KG1 (cell line): ENCODE data around the gene BOLL.
A peak's percentile ranks its signal among the peaks of the same experiment; 100 is the strongest.
"Not testable (repeated sequence)": the region's sequence is repeated elsewhere in the genome, so short reads cannot be mapped to it uniquely, and the experiment has no call there.

Experiments
- DNase-seq: peaks from one replicate; lab custom pipeline; 2025; lab: John Stamatoyannopoulos, UW

BOLL gene

GRCh38 chr2:197705912-197706838, 78.9 kb downstream of the BOLL start:
- DNase-seq: no peak

GRCh38 chr2:197705121-197705911, 79.8 kb downstream of the BOLL start, which contains the start of gene MARS2:
TSS of gene MARS2 (plus strand) at chr2:197705369. CDS start at chr2:197705406, 37 bp downstream.
- DNase-seq: peak; percentile 87

GRCh38 chr2:197704434-197705120, 80.5 kb downstream of the BOLL start:
- peak; percentile 80 for DNase-seq

- no peak for DNase-seq
Observed at GRCh38 chr2:197700960-197701359, 84.2 kb downstream of the BOLL start.

GRCh38 chr2:197699724-197700123, 85.4 kb downstream of the BOLL start:
- DNase-seq: not testable (repeated sequence)

- not testable (repeated sequence) for DNase-seq
Observed at GRCh38 chr2:197696571-197696970, 88.5 kb downstream of the BOLL start.

- not testable (repeated sequence) for DNase-seq
Observed at GRCh38 chr2:197695971-197696370, 89.1 kb downstream of the BOLL start.

GRCh38 chr2:197695206-197695605, 89.9 kb downstream of the BOLL start:
- not testable (repeated sequence) for DNase-seq

- no peak for DNase-seq
Observed at GRCh38 chr2:197677483-197677882, 107.6 kb downstream of the BOLL start.

GRCh38 chr2:197677056-197677455, 108.1 kb downstream of the BOLL start:
- DNase-seq: no peak
